ENCODE measurements around the gene EPN2.
"Not testable (repeated sequence)": the region's sequence is repeated elsewhere in the genome, so short reads cannot be mapped to it uniquely, and the experiment has no call there.

EPN2 gene

GRCh38 chr17:19348806-19349205 lies 111.6 kb downstream of the EPN2 start:
- CTCF ChIA-PET, result interaction anchor here (0.6 to 0.8 kb wide), 2 partner anchors 10 to 164 kb away, joined by 3 read pairs; no protein-coding TSS in a partner anchor
- no peak for TF ChIP-seq CTCF (IDR thresholded peaks at IDR 0.05; ENCODE audit: insufficient read depth, low read length, missing control alignments)
- H3K4me3 ChIP-seq (ENCODE audit: low read depth, low read length), result no peak overlapping the region
- POLR2A ChIA-PET, result no interaction called here
- no peak for DNase-seq (ENCODE audit: low read depth, low spot score)

- not testable (repeated sequence) for H3K4me3 ChIP-seq (ENCODE audit: low read depth, low read length); DNase-seq (ENCODE audit: low read depth, low spot score)
- ChIA-PET CTCF (interaction anchor here (1.0 to 14.4 kb wide), 7 partner anchors 8 to 94 kb away, joined by 3 to 293 read pairs (median 4); partner anchors contain the start of genes B9D1 and MAPK7), POLR2A (interaction anchor here (1.2 to 1.6 kb wide), 2 partner anchors 9 to 24 kb away, joined by 8 to 9 read pairs; partner anchors contain the start of genes B9D1 and MAPK7)
These were observed 116.2 kb downstream of the EPN2 start for GRCh38 chr17:19353401-19353800.

GRCh38 chr17:19354748-19355147 lies 117.6 kb downstream of the EPN2 start:
- ChIA-PET CTCF (interaction anchor here (1.3 to 14.4 kb wide), 6 partner anchors 9 to 408 kb away, joined by 3 to 293 read pairs (median 6); partner anchors contain the start of gene B9D1), POLR2A (interaction anchor here (1.2 to 1.6 kb wide), 2 partner anchors 8 to 23 kb away, joined by 8 to 9 read pairs; partner anchors contain the start of genes B9D1 and MAPK7)
- TF ChIP-seq CTCF (IDR thresholded peaks at IDR 0.05; ENCODE audit: insufficient read depth, low read length, missing control alignments), result no peak

GRCh38 chr17:19357351-19357750 lies 120.2 kb downstream of the EPN2 start:
- DNase-seq (ENCODE audit: low read depth, low spot score), result no peak
- ChIA-PET CTCF (interaction anchor here (0.5 to 14.4 kb wide), 5 partner anchors 8 to 405 kb away, joined by 3 to 293 read pairs (median 3); no protein-coding TSS in a partner anchor), POLR2A (no interaction called here)
- no peak overlapping the region for H3K4me3 ChIP-seq (ENCODE audit: low read depth, low read length)
- no peak for TF ChIP-seq CTCF (IDR thresholded peaks at IDR 0.05; ENCODE audit: insufficient read depth, low read length, missing control alignments)

More at GRCh38 chr17:19354748-19355147, 117.6 kb downstream of the EPN2 start:
- no peak overlapping the region for H3K4me3 ChIP-seq (ENCODE audit: low read depth, low read length)
- DNase-seq (ENCODE audit: low read depth, low spot score), result no peak

- POLR2A ChIA-PET, result no interaction called here
- CTCF ChIA-PET, result interaction anchor here (1.0 to 14.4 kb wide), 3 partner anchors 89 to 405 kb away, joined by 3 to 293 read pairs (median 5); no protein-coding TSS in a partner anchor
- no peak for TF ChIP-seq CTCF (IDR thresholded peaks at IDR 0.05; ENCODE audit: insufficient read depth, low read length, missing control alignments)
- no peak for DNase-seq (ENCODE audit: low read depth, low spot score)
- H3K4me3 ChIP-seq (ENCODE audit: low read depth, low read length), result no peak overlapping the region
These were observed 120.6 kb downstream of the EPN2 start for GRCh38 chr17:19357761-19358160.

- no peak overlapping the region for H3K4me3 ChIP-seq (ENCODE audit: low read depth, low read length)
- no peak for DNase-seq (ENCODE audit: low read depth, low spot score)
- ChIA-PET CTCF (interaction anchor here (1.4 to 14.4 kb wide), 4 partner anchors 11 to 404 kb away, joined by 4 to 293 read pairs (median 4); no protein-coding TSS in a partner anchor), POLR2A (no interaction called here)
- TF ChIP-seq CTCF (IDR thresholded peaks at IDR 0.05; ENCODE audit: insufficient read depth, low read length, missing control alignments), result no peak
These were observed 122.0 kb downstream of the EPN2 start for GRCh38 chr17:19359151-19359550.

- CTCF ChIA-PET, result interaction anchor here (1.4 to 14.4 kb wide), 3 partner anchors 11 to 403 kb away, joined by 4 to 293 read pairs (median 4); no protein-coding TSS in a partner anchor
- no peak for DNase-seq (ENCODE audit: low read depth, low spot score)
- POLR2A ChIA-PET, result no interaction called here
- no peak for TF ChIP-seq CTCF (IDR thresholded peaks at IDR 0.05; ENCODE audit: insufficient read depth, low read length, missing control alignments)
- no peak overlapping the region for H3K4me3 ChIP-seq (ENCODE audit: low read depth, low read length)
These were observed 122.7 kb downstream of the EPN2 start for GRCh38 chr17:19359856-19360255.

Data from AG04449 (cell line).